Stimulated activated effector memory CD8-positive, alpha-beta T cell treated with anti-CD3 and anti-CD28 coated beads, Interleukin-12 subunit alpha, Interleukin-12 subunit beta, amount 100 ng/mL, for 72 hours (primary cell): ENCODE data around the gene PNMA8B.

Source experiments
- ATAC-seq: fragments of 150-1000 bp; cut with Tn5 transposase; 2 replicates; pipeline ENCODE4 v1.10.0; 2021
- DNase-seq, 2 donors: peaks; one replicate each; pipeline ENCODE4 v3.0.0; 2021 to 2022; ENCODE audit warnings: low spot score in 2 of 2
- H3K27ac Mint-ChIP-seq: one replicate; pipeline ENCODE4 v1.8.0; 2022; ENCODE audit warnings: mild to moderate bottlenecking, mixed read lengths
- H3K36me3 Mint-ChIP-seq: one replicate; pipeline ENCODE4 v1.8.0; 2022; ENCODE audit warnings: mild to moderate bottlenecking, mixed read lengths
- H3K4me1 Mint-ChIP-seq: one replicate; pipeline ENCODE4 v1.8.0; 2022; ENCODE audit warnings: mixed read lengths
- H3K4me3 Mint-ChIP-seq: one replicate; pipeline ENCODE4 v1.8.0; 2022; ENCODE audit warnings: mild to moderate bottlenecking, mixed read lengths
- H3K9me3 Mint-ChIP-seq: one replicate; pipeline ENCODE4 v1.8.0; 2022; ENCODE audit warnings: mixed read lengths

The PNMA8B gene

DNA sequence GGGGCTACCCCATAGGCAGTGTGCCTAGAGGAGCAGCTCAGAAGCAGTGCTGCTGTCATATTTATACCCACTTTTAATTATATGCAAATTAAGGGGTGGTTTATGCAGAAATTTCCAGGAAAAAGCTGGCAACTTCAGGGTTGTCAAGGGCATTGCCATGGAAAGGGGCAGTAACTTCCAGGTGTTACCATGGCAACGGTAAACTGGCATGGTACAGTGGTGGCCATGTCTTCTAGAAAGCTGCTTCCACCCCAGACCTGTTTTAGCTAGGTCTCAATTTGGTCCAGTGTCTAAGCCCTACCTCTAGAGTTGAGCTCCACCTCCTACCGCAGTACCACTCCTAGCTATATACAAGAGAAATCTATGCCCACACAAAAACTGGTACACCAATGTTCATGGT, 35.6 kb downstream of the PNMA8B start:
- no peaks in the 10 kb centered on the region for H3K36me3 Mint-ChIP-seq
- ATAC-seq (no peak), DNase-seq (no peak)
- H3K4me3 Mint-ChIP-seq: no peak overlapping the region
- H3K9me3 Mint-ChIP-seq: no peaks in the 10 kb centered on the region
- H3K4me1 Mint-ChIP-seq: no peaks in the 10 kb centered on the region
- H3K27ac Mint-ChIP-seq: no peak overlapping the region

DNA sequence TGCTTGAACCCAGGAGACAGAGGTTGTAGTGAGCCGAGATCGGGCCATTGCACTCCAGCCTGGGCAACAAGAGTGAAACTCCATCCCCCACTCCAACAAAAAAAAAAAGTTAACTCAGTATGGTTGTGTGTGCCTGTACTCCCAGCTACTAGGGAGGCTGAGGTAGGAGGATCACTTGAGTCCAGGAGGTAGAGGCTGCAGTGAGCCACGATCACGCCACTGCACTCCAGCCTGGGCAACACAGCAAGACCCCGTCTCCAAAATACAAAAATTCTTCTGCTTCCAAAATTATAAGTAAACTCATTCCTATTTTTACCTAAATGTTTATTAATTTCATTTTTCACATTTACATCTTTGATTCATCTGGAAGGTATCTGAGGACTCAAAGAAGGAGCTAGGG, 38.7 kb downstream of the PNMA8B start:
- no peaks in the 10 kb centered on the region for H3K36me3 Mint-ChIP-seq
- DNase-seq (no peak), ATAC-seq (no peak)
- no peaks in the 10 kb centered on the region for H3K9me3 Mint-ChIP-seq
- H3K4me3 Mint-ChIP-seq: no peak overlapping the region
- no peak overlapping the region for H3K27ac Mint-ChIP-seq
- no peaks in the 10 kb centered on the region for H3K4me1 Mint-ChIP-seq

DNA sequence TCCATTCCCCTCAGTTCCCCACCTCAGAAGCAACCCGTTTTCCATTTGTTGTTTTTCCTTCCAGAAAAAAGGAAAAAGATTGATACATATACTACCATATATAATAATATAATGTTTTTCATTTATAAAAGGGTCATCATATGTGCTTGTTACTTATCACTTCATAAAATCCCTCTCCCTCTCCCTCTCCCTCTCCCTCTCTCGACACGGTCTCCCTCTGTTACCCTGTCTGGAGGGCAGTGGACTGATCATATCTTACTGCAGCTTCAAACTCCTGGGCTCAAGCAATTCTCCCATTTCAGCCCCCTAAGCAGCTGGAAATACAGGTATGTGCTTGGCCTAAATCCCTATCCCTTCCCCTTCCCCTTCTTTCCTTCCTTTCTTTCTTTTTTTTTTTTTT, 41.4 kb downstream of the PNMA8B start:
- H3K27ac Mint-ChIP-seq: no peak overlapping the region
- peaks cover 3% of the 10 kb centered on the region for H3K9me3 Mint-ChIP-seq
- DNase-seq (no peak), ATAC-seq (no peak)
- H3K4me3 Mint-ChIP-seq: no peak overlapping the region
- no peaks in the 10 kb centered on the region for H3K4me1 Mint-ChIP-seq
- H3K36me3 Mint-ChIP-seq: no peaks in the 10 kb centered on the region

DNA sequence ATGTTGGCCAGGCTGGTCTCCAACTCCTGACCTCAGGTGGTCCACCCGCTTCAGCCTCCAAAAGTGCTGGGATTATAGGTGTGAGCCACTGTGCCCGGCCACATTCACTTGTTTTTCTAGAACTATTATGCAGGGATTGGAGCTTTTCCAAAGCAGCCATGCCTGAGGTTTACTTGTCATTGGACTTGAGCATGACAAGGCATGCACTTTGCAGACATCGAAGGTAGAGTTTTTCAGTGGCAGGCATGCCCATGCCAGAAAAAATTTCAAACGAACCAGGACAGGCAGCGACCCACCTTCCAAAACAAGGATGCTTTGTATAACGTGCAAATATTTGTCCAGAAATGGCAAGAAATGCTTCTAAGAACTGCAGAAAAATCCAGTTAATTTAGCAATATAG, 42.0 kb downstream of the PNMA8B start:
- no peak for ATAC-seq
- Mint-ChIP-seq H3K27ac (no peak overlapping the region), H3K4me3 (no peak overlapping the region), H3K36me3 (no peaks in the 10 kb centered on the region), H3K9me3 (peaks cover 3% of the 10 kb centered on the region), H3K4me1 (no peaks in the 10 kb centered on the region)
- no peak for DNase-seq

DNA sequence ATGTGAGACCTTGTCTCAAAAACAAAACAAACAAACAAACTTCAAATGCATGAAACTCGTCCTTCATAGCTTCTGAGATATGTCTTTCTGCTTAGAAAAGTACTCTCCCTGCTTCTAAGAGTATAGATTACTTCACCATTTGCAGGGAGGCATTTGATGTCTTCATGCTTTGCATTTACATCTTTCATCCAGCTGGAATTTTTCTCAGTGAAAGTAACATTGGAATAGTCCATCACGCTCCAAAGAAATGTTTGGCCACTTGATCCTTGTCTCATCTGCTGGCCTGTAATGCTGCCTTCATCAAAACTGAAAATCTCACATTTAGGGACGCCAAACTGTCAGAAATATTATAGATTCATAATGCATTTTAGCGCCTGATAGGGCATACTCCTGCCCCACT, 43.5 kb downstream of the PNMA8B start:
- H3K27ac Mint-ChIP-seq: no peak overlapping the region
- H3K9me3 Mint-ChIP-seq: peaks cover 3% of the 10 kb centered on the region
- ATAC-seq (no peak), DNase-seq (no peak)
- no peaks in the 10 kb centered on the region for H3K36me3 Mint-ChIP-seq
- no peak overlapping the region for H3K4me3 Mint-ChIP-seq
- H3K4me1 Mint-ChIP-seq: no peaks in the 10 kb centered on the region

DNA sequence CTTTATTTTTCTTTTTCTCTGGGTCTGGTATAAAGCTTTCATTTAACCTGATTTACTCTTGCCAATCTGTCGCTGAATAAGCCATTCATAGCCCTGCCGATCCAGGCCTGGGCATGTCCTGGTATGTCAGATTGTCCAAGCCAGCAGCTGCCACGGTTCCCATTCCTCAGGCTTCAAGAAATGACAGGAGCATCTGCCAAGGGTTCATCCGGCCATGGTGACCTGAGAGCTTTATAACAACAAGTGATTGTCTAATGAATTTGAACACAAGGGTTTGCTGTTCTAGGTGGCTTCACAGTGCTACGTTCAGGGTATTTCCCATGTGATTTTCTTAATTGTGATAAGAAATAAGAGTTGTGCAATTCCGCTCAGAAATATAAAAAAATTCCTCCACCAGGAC, 44.3 kb downstream of the PNMA8B start:
- ATAC-seq (no peak), DNase-seq (no peak)
- Mint-ChIP-seq H3K4me3 (no peak overlapping the region), H3K4me1 (no peaks in the 10 kb centered on the region), H3K36me3 (no peaks in the 10 kb centered on the region), H3K27ac (no peak overlapping the region), H3K9me3 (peaks cover 3% of the 10 kb centered on the region)

DNA sequence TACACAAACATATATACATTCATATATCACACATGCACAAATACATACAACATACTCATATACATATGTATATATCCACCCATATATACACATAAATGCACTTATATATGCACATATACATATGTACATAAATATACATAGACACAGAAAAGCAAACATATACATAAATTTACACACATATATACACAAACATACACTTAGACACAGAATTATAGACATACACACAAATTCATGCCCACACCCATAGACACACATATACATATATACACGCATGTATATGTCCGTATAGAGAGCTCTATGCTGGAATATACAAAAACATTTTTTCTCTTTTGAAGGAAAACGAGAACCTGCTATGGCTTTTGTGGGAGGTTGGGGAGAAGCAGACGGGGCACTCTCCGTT, 44.9 kb downstream of the PNMA8B start:
- H3K9me3 Mint-ChIP-seq: peaks cover 3% of the 10 kb centered on the region
- no peak for ATAC-seq
- DNase-seq: no peak

DNA sequence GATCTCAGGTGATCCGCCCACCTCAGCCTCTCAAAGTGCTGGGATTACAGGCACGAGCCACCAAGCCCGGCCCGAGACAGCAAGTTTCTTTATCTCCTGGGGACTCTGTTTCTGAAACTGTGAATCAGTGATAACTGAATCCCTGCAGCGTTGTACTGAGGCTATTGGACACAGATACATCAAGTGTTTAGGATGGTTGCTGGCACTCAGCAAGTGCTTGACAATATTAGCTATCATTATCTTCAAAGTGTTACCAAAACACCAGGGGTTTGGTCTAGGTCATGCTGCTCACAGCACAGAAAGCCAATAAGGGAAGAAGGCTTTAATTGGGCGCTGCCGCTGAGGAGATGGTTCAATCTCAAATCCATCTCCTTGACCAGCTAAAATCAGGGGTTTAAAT, 46.4 kb downstream of the PNMA8B start:
- Mint-ChIP-seq H3K4me1 (no peaks in the 10 kb centered on the region), H3K4me3 (no peak overlapping the region), H3K9me3 (peaks cover 3% of the 10 kb centered on the region), H3K36me3 (no peaks in the 10 kb centered on the region), H3K27ac (no peak overlapping the region)
- DNase-seq (no peak), ATAC-seq (no peak)

More for the DNA sequence above, 44.9 kb downstream of the PNMA8B start:
- H3K36me3 Mint-ChIP-seq: no peaks in the 10 kb centered on the region
- H3K27ac Mint-ChIP-seq: no peak overlapping the region
- H3K4me3 Mint-ChIP-seq: no peak overlapping the region
- no peaks in the 10 kb centered on the region for H3K4me1 Mint-ChIP-seq

DNA sequence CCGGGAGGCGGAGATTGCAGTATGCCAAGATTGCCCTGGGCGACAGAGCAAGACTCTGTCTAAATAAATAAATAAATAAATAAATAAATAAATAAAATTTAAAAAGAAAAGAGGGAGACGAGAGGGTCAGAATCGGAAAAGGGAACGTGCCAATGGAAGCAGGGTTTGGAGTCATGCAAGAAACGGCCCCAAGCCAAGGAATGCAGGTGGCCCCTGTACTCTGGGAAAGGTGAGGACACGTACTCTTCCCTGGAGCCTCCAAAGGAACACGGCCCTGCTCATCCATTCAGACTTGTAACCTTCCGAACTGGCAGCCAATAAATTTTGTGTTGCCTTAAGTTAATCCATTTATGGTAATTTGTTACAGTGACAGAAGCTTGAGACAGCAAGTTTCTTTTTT, 47.1 kb downstream of the PNMA8B start:
- Mint-ChIP-seq H3K4me3 (no peak overlapping the region), H3K9me3 (peaks cover 3% of the 10 kb centered on the region)

DNA sequence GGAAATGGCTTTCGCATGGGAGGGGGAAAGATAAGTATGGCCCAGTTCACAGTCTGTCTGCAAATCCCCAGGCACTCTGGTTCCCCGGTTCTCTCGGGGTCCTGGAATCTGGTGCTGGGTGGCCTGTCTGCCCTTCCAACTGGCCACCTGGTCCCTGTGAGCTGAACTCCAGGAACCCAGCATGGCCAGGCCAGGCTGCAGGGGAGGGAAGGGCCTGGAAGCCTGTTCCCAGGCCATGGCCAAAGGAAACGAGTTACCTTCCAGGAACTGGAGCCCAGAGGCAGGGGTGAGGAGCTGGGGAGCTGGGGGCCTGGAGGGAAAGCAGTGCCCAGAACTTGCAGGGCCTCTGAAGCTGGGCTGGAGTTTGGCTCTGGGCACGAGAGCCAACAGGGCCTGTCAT, 47.8 kb downstream of the PNMA8B start:
- Mint-ChIP-seq H3K36me3 (no peaks in the 10 kb centered on the region), H3K27ac (no peak overlapping the region), H3K4me3 (no peak overlapping the region), H3K4me1 (peaks cover 5% of the 10 kb centered on the region), H3K9me3 (peaks cover 3% of the 10 kb centered on the region)
- no peak for ATAC-seq
- DNase-seq: no peak

More for the DNA sequence above, 47.1 kb downstream of the PNMA8B start:
- H3K36me3 Mint-ChIP-seq: no peaks in the 10 kb centered on the region
- no peak for ATAC-seq
- no peak for DNase-seq
- H3K27ac Mint-ChIP-seq: no peak overlapping the region
- no peaks in the 10 kb centered on the region for H3K4me1 Mint-ChIP-seq

DNA sequence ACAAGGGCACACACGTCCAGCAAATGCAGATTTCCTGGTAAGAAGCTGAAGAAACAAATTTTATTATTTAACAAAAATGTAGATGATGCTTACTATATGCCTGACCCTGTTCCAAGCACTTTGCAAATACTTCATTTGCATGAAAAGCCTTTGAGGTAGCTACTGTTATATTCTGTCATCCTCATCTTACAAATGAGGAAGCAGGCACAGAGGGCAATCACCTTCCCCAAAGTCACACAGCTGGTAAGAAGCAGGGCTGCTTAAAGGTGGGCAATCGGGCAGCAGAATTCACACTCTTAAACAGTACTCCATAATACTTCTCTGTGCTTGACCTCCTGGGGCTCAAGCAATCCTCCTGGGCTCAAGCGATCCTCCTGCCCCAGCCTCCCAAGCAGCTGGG, 48.7 kb downstream of the PNMA8B start:
- H3K4me1 Mint-ChIP-seq: peaks cover 5% of the 10 kb centered on the region
- no peaks in the 10 kb centered on the region for H3K36me3 Mint-ChIP-seq
- ATAC-seq (no peak), DNase-seq (no peak)
- H3K4me3 Mint-ChIP-seq: no peak overlapping the region
- peaks cover 3% of the 10 kb centered on the region for H3K9me3 Mint-ChIP-seq
- no peak overlapping the region for H3K27ac Mint-ChIP-seq

DNA sequence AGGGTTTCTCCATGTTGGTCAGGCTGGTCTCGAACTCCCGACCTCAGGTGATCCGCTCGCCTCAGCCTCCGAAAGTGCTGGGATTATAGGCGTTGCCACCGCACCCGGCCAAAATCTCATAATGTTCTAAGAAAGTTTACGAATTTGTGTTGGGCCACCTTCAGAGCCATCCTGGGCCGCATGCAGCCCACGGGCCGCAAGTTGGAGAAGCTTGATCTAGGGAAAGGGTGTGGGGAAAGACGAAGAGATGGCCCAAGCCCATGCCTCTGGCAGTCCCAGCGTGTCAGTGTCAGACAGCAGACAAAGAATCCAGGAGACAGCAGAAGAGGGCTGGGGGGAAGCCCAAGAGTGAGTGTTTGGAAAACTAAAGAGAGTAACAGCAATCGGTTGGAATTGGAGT, 49.6 kb downstream of the PNMA8B start:
- H3K4me3 Mint-ChIP-seq: no peak overlapping the region

DNA sequence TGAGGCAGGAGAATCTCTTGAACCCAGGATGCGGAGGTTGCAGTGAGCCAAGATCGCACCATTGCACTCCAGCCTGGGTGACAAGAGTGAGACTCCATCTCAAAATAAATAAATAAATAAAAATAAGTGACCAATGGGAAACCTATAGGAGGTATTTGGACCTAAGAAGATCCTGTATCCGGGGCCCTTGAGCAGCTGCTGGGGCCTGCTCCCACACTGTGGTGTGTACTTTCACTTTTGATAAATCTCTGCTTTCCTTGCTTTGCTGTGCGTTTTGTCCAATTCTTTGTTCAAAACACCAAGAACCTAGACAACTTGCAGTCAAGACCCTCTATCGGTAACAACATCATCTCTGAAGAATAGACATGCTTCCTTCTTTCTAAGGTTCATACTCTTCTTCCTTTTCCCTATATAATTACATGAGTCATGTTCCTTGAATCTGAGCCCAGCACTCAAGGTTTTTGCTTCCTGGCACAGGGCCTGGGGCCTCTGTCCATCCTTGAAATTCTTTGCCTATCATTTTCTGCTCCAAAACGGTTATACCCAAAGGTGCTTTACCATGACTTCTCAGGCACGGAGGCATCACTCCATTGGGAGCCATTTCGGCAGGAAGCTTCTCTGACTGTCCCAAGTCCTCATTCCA, 52.7 kb downstream of the PNMA8B start:
- Mint-ChIP-seq H3K4me3 (no peak overlapping the region), H3K36me3 (no peaks in the 10 kb centered on the region), H3K9me3 (no peaks in the 10 kb centered on the region), H3K4me1 (peaks cover 5% of the 10 kb centered on the region), H3K27ac (no peak overlapping the region)
- DNase-seq (no peak), ATAC-seq (no peak)

More for the DNA sequence above, 49.6 kb downstream of the PNMA8B start:
- no peak for DNase-seq
- H3K9me3 Mint-ChIP-seq: peaks cover 3% of the 10 kb centered on the region
- H3K27ac Mint-ChIP-seq: no peak overlapping the region
- no peak for ATAC-seq
- no peaks in the 10 kb centered on the region for H3K36me3 Mint-ChIP-seq
- peaks cover 5% of the 10 kb centered on the region for H3K4me1 Mint-ChIP-seq

DNA sequence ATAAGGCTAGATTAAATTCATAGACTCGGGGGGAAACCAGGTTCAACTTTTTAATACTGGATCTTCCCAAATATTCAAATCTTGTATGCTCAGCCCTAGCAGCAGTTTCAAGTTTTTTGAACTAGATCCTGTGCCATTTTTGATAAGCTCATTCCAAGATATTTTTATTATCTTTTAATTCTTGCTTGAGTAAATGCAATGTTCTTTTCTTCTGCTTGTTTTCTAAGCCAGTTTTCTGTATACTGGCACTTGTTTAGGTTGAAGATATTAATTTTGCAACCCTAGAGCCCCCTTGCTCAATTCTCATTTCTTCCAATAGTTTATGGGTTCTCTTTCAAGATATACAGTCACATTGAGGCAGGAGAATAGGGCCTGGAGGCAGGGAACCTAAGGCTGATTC, 53.8 kb downstream of the PNMA8B start:
- peaks cover 5% of the 10 kb centered on the region for H3K4me1 Mint-ChIP-seq
- no peaks in the 10 kb centered on the region for H3K36me3 Mint-ChIP-seq

More for the DNA sequence above, 53.8 kb downstream of the PNMA8B start:
- DNase-seq (no peak), ATAC-seq (no peak)
- H3K4me3 Mint-ChIP-seq: no peak overlapping the region
- no peak overlapping the region for H3K27ac Mint-ChIP-seq
- H3K9me3 Mint-ChIP-seq: no peaks in the 10 kb centered on the region
